IPS DF 19.7 (cell line): Measurements from ENCODE around the gene GOLGB1.
"Not testable (repeated sequence)": the region's sequence is repeated elsewhere in the genome, so short reads cannot be mapped to it uniquely, and the experiment has no call there.

Experiments
- DNase-seq: peaks from one replicate; pipeline ENCODE4 v3.0.0-alpha.2; 2013; ENCODE audit warnings: low read depth, low spot score

Gene GOLGB1

GRCh38 chr3:121749276-121750086, at the start of gene GOLGB1:
TSS of gene GOLGB1 (minus strand) at chr3:121749741. CDS start at chr3:121730971, 18,770 bp downstream.
- peak; percentile 100 for DNase-seq

- DNase-seq = no peak
Measured at GRCh38 chr3:121796970-121797369, 47.4 kb upstream of the GOLGB1 start.

- DNase-seq = no peak
Measured at GRCh38 chr3:121794264-121794983, 44.9 kb upstream of the GOLGB1 start.

GRCh38 chr3:121793078-121793477, 43.5 kb upstream of the GOLGB1 start:
- no peak for DNase-seq

GRCh38 chr3:121786485-121786884, 36.9 kb upstream of the GOLGB1 start:
- no peak for DNase-seq

- DNase-seq = not testable (repeated sequence)
Measured at GRCh38 chr3:121782784-121783183, 33.2 kb upstream of the GOLGB1 start.

GRCh38 chr3:121781611-121782010, 32.1 kb upstream of the GOLGB1 start:
- no peak for DNase-seq

GRCh38 chr3:121775095-121775494, 25.6 kb upstream of the GOLGB1 start:
- DNase-seq = not testable (repeated sequence)

GRCh38 chr3:121769246-121769645, 19.7 kb upstream of the GOLGB1 start:
- DNase-seq = no peak

GRCh38 chr3:121768452-121768851, 18.9 kb upstream of the GOLGB1 start:
- DNase-seq = no peak

- no peak for DNase-seq
Measured at GRCh38 chr3:121759541-121760202, 10.1 kb upstream of the GOLGB1 start.

GRCh38 chr3:121758727-121759450, 9.3 kb upstream of the GOLGB1 start:
- DNase-seq = no peak

GRCh38 chr3:121757812-121758545, 8.4 kb upstream of the GOLGB1 start:
- no peak for DNase-seq

- no peak for DNase-seq
Measured at GRCh38 chr3:121757087-121757811, 7.7 kb upstream of the GOLGB1 start.

- no peak for DNase-seq
Measured at GRCh38 chr3:121752772-121753171, 3.2 kb upstream of the GOLGB1 start.

- DNase-seq = no peak
Measured at GRCh38 chr3:121752261-121752660, 2.7 kb upstream of the GOLGB1 start.

- DNase-seq = no peak
Measured at GRCh38 chr3:121750087-121750415, 510 bp upstream of the GOLGB1 start.

- no peak for DNase-seq
Measured at GRCh38 chr3:121748680-121749275, 763 bp downstream of the GOLGB1 start.

- DNase-seq = no peak
Measured at GRCh38 chr3:121747976-121748375, 1.6 kb downstream of the GOLGB1 start.

GRCh38 chr3:121743106-121743505, 6.4 kb downstream of the GOLGB1 start:
- DNase-seq = not testable (repeated sequence)
